ENCODE results near the gene ADISSP.

DNA sequence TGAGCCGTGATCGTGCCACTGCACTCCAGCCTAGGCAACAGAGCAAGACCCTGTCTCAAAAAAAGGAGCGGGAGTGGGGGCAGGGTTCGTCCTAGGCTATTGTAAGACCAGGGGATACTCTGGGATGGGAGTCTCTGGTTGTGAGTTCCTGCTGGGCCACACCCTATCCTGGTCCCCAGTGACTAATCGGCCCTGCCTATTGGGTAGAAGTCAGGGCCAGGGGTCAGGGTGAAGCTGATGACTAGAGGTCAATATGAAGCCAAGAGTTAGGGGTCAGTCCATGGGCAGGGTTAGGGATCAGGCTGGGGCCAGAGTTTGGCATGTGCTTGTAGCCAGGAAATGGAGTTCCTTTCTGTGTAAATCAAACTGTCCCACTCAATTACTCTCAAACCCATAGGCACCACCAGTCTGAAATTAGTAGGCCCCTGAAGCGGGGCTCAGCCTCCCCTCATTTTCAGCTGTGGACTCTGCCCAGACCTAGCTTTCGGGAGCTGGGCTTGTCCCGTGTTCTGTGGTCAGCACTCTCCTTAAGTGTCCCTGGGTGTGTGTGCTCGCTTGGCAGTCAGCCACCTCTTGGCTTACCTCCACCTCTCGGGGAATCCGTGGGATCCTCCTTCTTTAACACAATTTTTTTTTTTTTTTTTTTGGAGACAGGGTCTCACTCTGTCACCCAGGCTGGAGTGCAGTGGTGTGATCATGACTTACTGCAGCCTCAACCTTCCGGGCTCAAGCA, 33.3 kb downstream of the ADISSP start:
- TF ChIP-seq, protein P1, sequence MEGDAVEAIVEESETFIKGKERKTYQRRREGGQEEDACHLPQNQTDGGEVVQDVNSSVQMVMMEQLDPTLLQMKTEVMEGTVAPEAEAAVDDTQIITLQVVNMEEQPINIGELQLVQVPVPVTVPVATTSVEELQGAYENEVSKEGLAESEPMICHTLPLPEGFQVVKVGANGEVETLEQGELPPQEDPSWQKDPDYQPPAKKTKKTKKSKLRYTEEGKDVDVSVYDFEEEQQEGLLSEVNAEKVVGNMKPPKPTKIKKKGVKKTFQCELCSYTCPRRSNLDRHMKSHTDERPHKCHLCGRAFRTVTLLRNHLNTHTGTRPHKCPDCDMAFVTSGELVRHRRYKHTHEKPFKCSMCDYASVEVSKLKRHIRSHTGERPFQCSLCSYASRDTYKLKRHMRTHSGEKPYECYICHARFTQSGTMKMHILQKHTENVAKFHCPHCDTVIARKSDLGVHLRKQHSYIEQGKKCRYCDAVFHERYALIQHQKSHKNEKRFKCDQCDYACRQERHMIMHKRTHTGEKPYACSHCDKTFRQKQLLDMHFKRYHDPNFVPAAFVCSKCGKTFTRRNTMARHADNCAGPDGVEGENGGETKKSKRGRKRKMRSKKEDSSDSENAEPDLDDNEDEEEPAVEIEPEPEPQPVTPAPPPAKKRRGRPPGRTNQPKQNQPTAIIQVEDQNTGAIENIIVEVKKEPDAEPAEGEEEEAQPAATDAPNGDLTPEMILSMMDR (conservative IDR thresholded peaks at IDR 0.05; ENCODE audit: low read depth in 2 of 2) = no peak
- no peak for TF ChIP-seq JUNB (IDR thresholded peaks at IDR 0.05; ENCODE audit: unreplicated experiment)
- no peak for TF ChIP-seq POLR2AphosphoS5 (IDR thresholded peaks at IDR 0.05; ENCODE audit: low read depth)
- no peak for TF ChIP-seq EZH2 (IDR thresholded peaks at IDR 0.05; ENCODE audit: low read depth, unreplicated experiment)
- TF ChIP-seq, protein P2, sequence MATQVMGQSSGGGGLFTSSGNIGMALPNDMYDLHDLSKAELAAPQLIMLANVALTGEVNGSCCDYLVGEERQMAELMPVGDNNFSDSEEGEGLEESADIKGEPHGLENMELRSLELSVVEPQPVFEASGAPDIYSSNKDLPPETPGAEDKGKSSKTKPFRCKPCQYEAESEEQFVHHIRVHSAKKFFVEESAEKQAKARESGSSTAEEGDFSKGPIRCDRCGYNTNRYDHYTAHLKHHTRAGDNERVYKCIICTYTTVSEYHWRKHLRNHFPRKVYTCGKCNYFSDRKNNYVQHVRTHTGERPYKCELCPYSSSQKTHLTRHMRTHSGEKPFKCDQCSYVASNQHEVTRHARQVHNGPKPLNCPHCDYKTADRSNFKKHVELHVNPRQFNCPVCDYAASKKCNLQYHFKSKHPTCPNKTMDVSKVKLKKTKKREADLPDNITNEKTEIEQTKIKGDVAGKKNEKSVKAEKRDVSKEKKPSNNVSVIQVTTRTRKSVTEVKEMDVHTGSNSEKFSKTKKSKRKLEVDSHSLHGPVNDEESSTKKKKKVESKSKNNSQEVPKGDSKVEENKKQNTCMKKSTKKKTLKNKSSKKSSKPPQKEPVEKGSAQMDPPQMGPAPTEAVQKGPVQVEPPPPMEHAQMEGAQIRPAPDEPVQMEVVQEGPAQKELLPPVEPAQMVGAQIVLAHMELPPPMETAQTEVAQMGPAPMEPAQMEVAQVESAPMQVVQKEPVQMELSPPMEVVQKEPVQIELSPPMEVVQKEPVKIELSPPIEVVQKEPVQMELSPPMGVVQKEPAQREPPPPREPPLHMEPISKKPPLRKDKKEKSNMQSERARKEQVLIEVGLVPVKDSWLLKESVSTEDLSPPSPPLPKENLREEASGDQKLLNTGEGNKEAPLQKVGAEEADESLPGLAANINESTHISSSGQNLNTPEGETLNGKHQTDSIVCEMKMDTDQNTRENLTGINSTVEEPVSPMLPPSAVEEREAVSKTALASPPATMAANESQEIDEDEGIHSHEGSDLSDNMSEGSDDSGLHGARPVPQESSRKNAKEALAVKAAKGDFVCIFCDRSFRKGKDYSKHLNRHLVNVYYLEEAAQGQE (IDR thresholded peaks at IDR 0.05; ENCODE audit: unreplicated experiment) = no peak
- TF ChIP-seq EZH2phosphoT487 (IDR thresholded peaks at IDR 0.05; ENCODE audit: unreplicated experiment) = no peak
- no peak for TF ChIP-seq ZNF331 (CRISPR knock-in tag; IDR thresholded peaks at IDR 0.05; ENCODE audit: low read depth)

All from GM23338 (cell line).